HEK293 (cell line): ENCODE results near the gene SGIP1.

Experiments
- CTCF ChIA-PET: fragments of 350-600 bp; formaldehyde crosslinking; extraction: SDS; loops from one replicate; lab custom pipeline; 2021; ENCODE audit warnings: antibody characterized with exemption; lab: Yijun Ruan, JAX
- POLR2A ChIA-PET: fragments of 300-600 bp; formaldehyde crosslinking; extraction: SDS; loops from one replicate; lab custom pipeline; 2020; ENCODE audit warnings: antibody characterized with exemption, inconsistent platforms; lab: Yijun Ruan, JAX
- H3K27ac ChIP-seq: fragments of 200-500 bp; sonication (Bioruptor generic); 2 replicates; pipeline ENCODE4 v1.5.1; 2014; ENCODE audit warnings: low read depth, low read length, control low read depth, inconsistent platforms; ENCODE audit errors: extremely low read depth
- H3K36me3 ChIP-seq, 2 experiments: fragments of 200-500 bp in 1 of 2; sonication (Bioruptor generic) in 1 of 2; 1 replicate in 1 of 2; 2 replicates in 1 of 2; pipeline ENCODE4 v1.5.1; 2014 to 2017; ENCODE audit warnings: inconsistent platforms in 2 of 2, low read length in 2 of 2; ENCODE audit not compliant: control insufficient read depth in 2 of 2, insufficient read depth in 1 of 2
- H3K4me1 ChIP-seq: fragments of 200-500 bp; sonication (Bioruptor generic); 2 replicates; pipeline ENCODE4 v1.5.1; 2014; ENCODE audit warnings: mild to moderate bottlenecking, low read length, inconsistent platforms; ENCODE audit not compliant: control insufficient read depth, insufficient read depth
- H3K4me3 ChIP-seq: 2 replicates; pipeline ENCODE4 v1.5.1; 2011; ENCODE audit warnings: low read depth, mild to moderate bottlenecking, control low read depth, low read length, moderate library complexity
- H3K9me3 ChIP-seq: fragments of 200-500 bp; sonication (Bioruptor generic); 2 replicates; pipeline ENCODE4 v1.5.1; 2014; ENCODE audit warnings: low read depth, low read length, inconsistent platforms; ENCODE audit not compliant: control insufficient read depth, insufficient read depth
- KLF10 ChIP-seq: fragments of 450-650 bp; IDR thresholded peaks from 2 replicates; pipeline ENCODE4 v1.5.1; 2018; ENCODE audit warnings: missing biosample characterization, mild to moderate bottlenecking, missing genetic modification characterization
- OVOL3 ChIP-seq: fragments of 450-650 bp; formaldehyde crosslinking; IDR thresholded peaks from 2 replicates; pipeline ENCODE4 v1.5.1; 2016; ENCODE audit warnings: missing biosample characterization, missing genetic modification characterization
- PBX3 ChIP-seq: sonication (generic); formaldehyde crosslinking; IDR thresholded peaks from 2 replicates; pipeline ENCODE4 v1.8.1; 2022; ENCODE audit warnings: mild to moderate bottlenecking, moderate library complexity, missing genetic modification reagents
- RBAK ChIP-seq: fragments of 450-650 bp; formaldehyde crosslinking; IDR thresholded peaks from 2 replicates; pipeline ENCODE4 v1.5.1; 2016; ENCODE audit warnings: missing biosample characterization, missing genetic modification characterization
- ZBTB1 ChIP-seq: fragments of 450-650 bp; formaldehyde crosslinking; IDR thresholded peaks from 2 replicates; pipeline ENCODE4 v1.5.1; 2016; ENCODE audit warnings: missing biosample characterization, missing genetic modification characterization
- ZFP69B ChIP-seq: fragments of 450-650 bp; formaldehyde crosslinking; IDR thresholded peaks from 2 replicates; pipeline ENCODE4 v1.5.1; 2016; ENCODE audit warnings: missing biosample characterization, missing genetic modification characterization
- ZNF112 ChIP-seq: fragments of 450-650 bp; formaldehyde crosslinking; IDR thresholded peaks from 2 replicates; pipeline ENCODE4 v1.5.0; 2017; ENCODE audit warnings: missing biosample characterization, missing genetic modification characterization
- ZNF114 ChIP-seq: fragments of 450-650 bp; formaldehyde crosslinking; IDR thresholded peaks from 2 replicates; pipeline ENCODE4 v1.5.0; 2017; ENCODE audit warnings: missing biosample characterization, missing genetic modification characterization
- ZNF133 ChIP-seq: fragments of 450-650 bp; formaldehyde crosslinking; IDR thresholded peaks from 2 replicates; pipeline ENCODE4 v1.5.1; 2016; ENCODE audit warnings: missing biosample characterization, missing genetic modification characterization
- ZNF157 ChIP-seq: fragments of 450-650 bp; formaldehyde crosslinking; IDR thresholded peaks from 2 replicates; pipeline ENCODE4 v1.5.1; 2016; ENCODE audit warnings: missing biosample characterization, missing genetic modification characterization
- ZNF211 ChIP-seq: fragments of 450-650 bp; formaldehyde crosslinking; IDR thresholded peaks from 2 replicates; pipeline ENCODE4 v1.5.1; 2016; ENCODE audit warnings: low read depth, missing biosample characterization, missing genetic modification characterization
- ZNF311 ChIP-seq: fragments of 450-650 bp; formaldehyde crosslinking; IDR thresholded peaks from 2 replicates; pipeline ENCODE4 v1.5.1; 2017; ENCODE audit warnings: missing biosample characterization, missing genetic modification characterization, borderline replicate concordance
- ZNF394 ChIP-seq: fragments of 450-650 bp; formaldehyde crosslinking; IDR thresholded peaks from 2 replicates; pipeline ENCODE4 v1.5.1; 2016; ENCODE audit warnings: missing biosample characterization, missing genetic modification characterization, mild to moderate bottlenecking, moderate library complexity, borderline replicate concordance
- ZNF416 ChIP-seq: fragments of 450-650 bp; formaldehyde crosslinking; IDR thresholded peaks from 2 replicates; pipeline ENCODE4 v1.5.1; 2016; ENCODE audit warnings: missing biosample characterization, missing genetic modification characterization
- ZNF510 ChIP-seq: fragments of 450-650 bp; formaldehyde crosslinking; IDR thresholded peaks from 2 replicates; pipeline ENCODE4 v1.5.1; 2018; ENCODE audit warnings: mild to moderate bottlenecking, missing genetic modification characterization, missing biosample characterization; ENCODE audit not compliant: insufficient replicate concordance
- ZNF513 ChIP-seq: fragments of 450-650 bp; IDR thresholded peaks from 2 replicates; pipeline ENCODE4 v1.5.1; 2018; ENCODE audit warnings: missing biosample characterization, missing genetic modification characterization
- ZNF521 ChIP-seq: fragments of 450-650 bp; formaldehyde crosslinking; IDR thresholded peaks from 2 replicates; pipeline ENCODE4 v1.5.1; 2017; ENCODE audit warnings: missing biosample characterization, mild to moderate bottlenecking, missing genetic modification characterization
- ZNF571 ChIP-seq: fragments of 450-650 bp; formaldehyde crosslinking; IDR thresholded peaks from 2 replicates; pipeline ENCODE4 v1.5.0; 2017; ENCODE audit warnings: missing biosample characterization, missing genetic modification characterization
- ZSCAN30 ChIP-seq: fragments of 450-650 bp; IDR thresholded peaks from 2 replicates; pipeline ENCODE4 v1.5.1; 2018; ENCODE audit warnings: missing biosample characterization, mild to moderate bottlenecking, missing genetic modification characterization, moderate library complexity
- TF ChIP-seq, protein P1 (sequence below): fragments of 450-650 bp; formaldehyde crosslinking; IDR thresholded peaks from 2 replicates; pipeline ENCODE4 v1.5.1; 2016; ENCODE audit warnings: missing biosample characterization, missing genetic modification characterization, borderline replicate concordance
- TF ChIP-seq, protein P2 (sequence below): fragments of 450-650 bp; formaldehyde crosslinking; IDR thresholded peaks from 2 replicates; pipeline ENCODE4 v1.5.1; 2016; ENCODE audit warnings: missing biosample characterization, missing genetic modification characterization
- TF ChIP-seq, protein P3 (sequence below): fragments of 450-650 bp; formaldehyde crosslinking; IDR thresholded peaks from 2 replicates; pipeline ENCODE4 v1.5.1; 2016; ENCODE audit warnings: missing biosample characterization, missing genetic modification characterization
- TF ChIP-seq, protein P4 (sequence below): fragments of 450-650 bp; formaldehyde crosslinking; IDR thresholded peaks from 2 replicates; pipeline ENCODE4 v1.5.1; 2016; ENCODE audit warnings: missing biosample characterization, missing genetic modification characterization

SGIP1 gene

GRCh38 chr1:66557157-66557556, 23.2 kb downstream of the SGIP1 start (continued):
- TF ChIP-seq, protein P1, sequence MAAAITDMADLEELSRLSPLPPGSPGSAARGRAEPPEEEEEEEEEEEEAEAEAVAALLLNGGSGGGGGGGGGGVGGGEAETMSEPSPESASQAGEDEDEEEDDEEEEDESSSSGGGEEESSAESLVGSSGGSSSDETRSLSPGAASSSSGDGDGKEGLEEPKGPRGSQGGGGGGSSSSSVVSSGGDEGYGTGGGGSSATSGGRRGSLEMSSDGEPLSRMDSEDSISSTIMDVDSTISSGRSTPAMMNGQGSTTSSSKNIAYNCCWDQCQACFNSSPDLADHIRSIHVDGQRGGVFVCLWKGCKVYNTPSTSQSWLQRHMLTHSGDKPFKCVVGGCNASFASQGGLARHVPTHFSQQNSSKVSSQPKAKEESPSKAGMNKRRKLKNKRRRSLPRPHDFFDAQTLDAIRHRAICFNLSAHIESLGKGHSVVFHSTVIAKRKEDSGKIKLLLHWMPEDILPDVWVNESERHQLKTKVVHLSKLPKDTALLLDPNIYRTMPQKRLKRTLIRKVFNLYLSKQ (tag by site-specific recombination), result no peak
- no peak for TF ChIP-seq PBX3 (CRISPR knock-in tag)
- no peak for TF ChIP-seq ZNF521 (tag by site-specific recombination)
- TF ChIP-seq, protein P2, sequence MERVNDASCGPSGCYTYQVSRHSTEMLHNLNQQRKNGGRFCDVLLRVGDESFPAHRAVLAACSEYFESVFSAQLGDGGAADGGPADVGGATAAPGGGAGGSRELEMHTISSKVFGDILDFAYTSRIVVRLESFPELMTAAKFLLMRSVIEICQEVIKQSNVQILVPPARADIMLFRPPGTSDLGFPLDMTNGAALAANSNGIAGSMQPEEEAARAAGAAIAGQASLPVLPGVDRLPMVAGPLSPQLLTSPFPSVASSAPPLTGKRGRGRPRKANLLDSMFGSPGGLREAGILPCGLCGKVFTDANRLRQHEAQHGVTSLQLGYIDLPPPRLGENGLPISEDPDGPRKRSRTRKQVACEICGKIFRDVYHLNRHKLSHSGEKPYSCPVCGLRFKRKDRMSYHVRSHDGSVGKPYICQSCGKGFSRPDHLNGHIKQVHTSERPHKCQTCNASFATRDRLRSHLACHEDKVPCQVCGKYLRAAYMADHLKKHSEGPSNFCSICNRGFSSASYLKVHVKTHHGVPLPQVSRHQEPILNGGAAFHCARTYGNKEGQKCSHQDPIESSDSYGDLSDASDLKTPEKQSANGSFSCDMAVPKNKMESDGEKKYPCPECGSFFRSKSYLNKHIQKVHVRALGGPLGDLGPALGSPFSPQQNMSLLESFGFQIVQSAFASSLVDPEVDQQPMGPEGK, result no peak
- TF ChIP-seq ZFP69B (tag by site-specific recombination), result no peak

- ChIA-PET CTCF (no interaction called here), POLR2A (no interaction called here)
- H3K9me3 ChIP-seq, result no peaks in the 10 kb centered on the region
- H3K27ac ChIP-seq, result no peak overlapping the region
- TF ChIP-seq ZNF114 (tag by site-specific recombination) (no peak), ZNF133 (tag by site-specific recombination) (no peak), KLF10 (tag by site-specific recombination) (no peak), ZNF510 (tag by site-specific recombination) (no peak), ZNF311 (tag by site-specific recombination) (no peak), ZNF513 (tag by site-specific recombination) (no peak), ZNF211 (tag by site-specific recombination) (no peak), ZBTB1 (no peak), ZNF112 (tag by site-specific recombination) (no peak), ZNF416 (tag by site-specific recombination) (no peak), ZSCAN30 (tag by site-specific recombination) (no peak), ZNF157 (tag by site-specific recombination) (no peak), RBAK (tag by site-specific recombination) (no peak), OVOL3 (tag by site-specific recombination) (no peak), ZNF394 (tag by site-specific recombination) (no peak), ZNF571 (tag by site-specific recombination) (no peak)
- TF ChIP-seq, protein P3, sequence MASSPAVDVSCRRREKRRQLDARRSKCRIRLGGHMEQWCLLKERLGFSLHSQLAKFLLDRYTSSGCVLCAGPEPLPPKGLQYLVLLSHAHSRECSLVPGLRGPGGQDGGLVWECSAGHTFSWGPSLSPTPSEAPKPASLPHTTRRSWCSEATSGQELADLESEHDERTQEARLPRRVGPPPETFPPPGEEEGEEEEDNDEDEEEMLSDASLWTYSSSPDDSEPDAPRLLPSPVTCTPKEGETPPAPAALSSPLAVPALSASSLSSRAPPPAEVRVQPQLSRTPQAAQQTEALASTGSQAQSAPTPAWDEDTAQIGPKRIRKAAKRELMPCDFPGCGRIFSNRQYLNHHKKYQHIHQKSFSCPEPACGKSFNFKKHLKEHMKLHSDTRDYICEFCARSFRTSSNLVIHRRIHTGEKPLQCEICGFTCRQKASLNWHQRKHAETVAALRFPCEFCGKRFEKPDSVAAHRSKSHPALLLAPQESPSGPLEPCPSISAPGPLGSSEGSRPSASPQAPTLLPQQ (tag by site-specific recombination), result no peak
- TF ChIP-seq, protein P4, sequence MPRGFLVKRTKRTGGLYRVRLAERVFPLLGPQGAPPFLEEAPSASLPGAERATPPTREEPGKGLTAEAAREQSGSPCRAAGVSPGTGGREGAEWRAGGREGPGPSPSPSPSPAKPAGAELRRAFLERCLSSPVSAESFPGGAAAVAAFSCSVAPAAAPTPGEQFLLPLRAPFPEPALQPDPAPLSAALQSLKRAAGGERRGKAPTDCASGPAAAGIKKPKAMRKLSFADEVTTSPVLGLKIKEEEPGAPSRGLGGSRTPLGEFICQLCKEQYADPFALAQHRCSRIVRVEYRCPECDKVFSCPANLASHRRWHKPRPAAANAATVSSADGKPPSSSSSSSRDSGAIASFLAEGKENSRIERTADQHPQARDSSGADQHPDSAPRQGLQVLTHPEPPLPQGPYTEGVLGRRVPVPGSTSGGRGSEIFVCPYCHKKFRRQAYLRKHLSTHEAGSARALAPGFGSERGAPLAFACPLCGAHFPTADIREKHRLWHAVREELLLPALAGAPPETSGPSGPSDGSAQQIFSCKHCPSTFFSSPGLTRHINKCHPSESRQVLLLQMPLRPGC (tag by site-specific recombination), result no peak
- H3K36me3 ChIP-seq, result no peaks in the 10 kb centered on the region
- no peak overlapping the region for H3K4me3 ChIP-seq
- no peaks in the 10 kb centered on the region for H3K4me1 ChIP-seq
Observed at GRCh38 chr1:66559517-66559916, 25.6 kb downstream of the SGIP1 start.
